GM12878 (cell line): Measurements from ENCODE around the gene MAD1L1. TPM values are rescaled to one million over a fixed set of nuclear protein-coding genes. Genes with fewer than 3 reads are reported as not detected.

Source experiments
- ETV6 ChIP-seq, 2 experiments: fragments of 450-650 bp in 1 of 2; IDR thresholded peaks in 1 of 2; conservative IDR thresholded peaks in 1 of 2; 2 replicates each; pipeline ENCODE4 v1.6.1; 2014; ENCODE audit warnings: antibody characterized with exemption in 1 of 2, borderline replicate concordance in 1 of 2, low read depth in 1 of 2, mild to moderate bottlenecking in 1 of 2, moderate library complexity in 1 of 2
- GATAD2B ChIP-seq: fragments of 450-650 bp; conservative IDR thresholded peaks from 2 replicates; pipeline ENCODE4 v1.6.1; 2017; ENCODE audit warnings: low read depth, mild to moderate bottlenecking, moderate library complexity
- HCFC1 ChIP-seq: fragments of 150-350 bp; IDR thresholded peaks from 2 replicates; pipeline ENCODE4 v1.6.1; 2014; ENCODE audit warnings: low read length
- NR2C2 ChIP-seq: IDR thresholded peaks from 2 replicates; pipeline ENCODE4 v1.6.1; 2011; ENCODE audit warnings: borderline replicate concordance, low read depth; ENCODE audit not compliant: control insufficient read depth, insufficient read length
- SREBF1 ChIP-seq: IDR thresholded peaks from 2 replicates; pipeline ENCODE4 v1.6.1; 2012; ENCODE audit warnings: mild to moderate bottlenecking, low read length
- SUZ12 ChIP-seq: fragments of 200-600 bp; sonication (generic); IDR thresholded peaks from one replicate; pipeline ENCODE4 v1.6.1; 2018; ENCODE audit warnings: antibody characterized with exemption, mild to moderate bottlenecking; ENCODE audit not compliant: unreplicated experiment
- TBL1XR1 ChIP-seq: IDR thresholded peaks from 2 replicates; pipeline ENCODE4 v1.6.1; 2012; ENCODE audit warnings: low read depth, low read length, improper control_type of control experiment
- ZZZ3 ChIP-seq: IDR thresholded peaks from 2 replicates; pipeline ENCODE4 v1.6.1; 2011; ENCODE audit warnings: low read depth; ENCODE audit not compliant: control insufficient read depth, insufficient read length
- polyA plus RNA-seq, 11 experiments: library from polyadenylated mRNA; depleted of rRNA in 4 of 11; unstranded in 6 of 11; stranded (reverse) in 5 of 11; fragments of >200 nt; fragmentation: Nextera tagmentation in 4 of 11; fragmentation: Illumina TruSeq in 1 of 11; extraction: Ambion mirVana in 4 of 11; extraction: Trizol in 1 of 11; gene quantifications; 1 replicate in 1 of 11; 2 replicates in 10 of 11; pipeline versions ENCODE4 v1.2.1 to v1.2.3, GENCODE V29; 2011 to 2016; ENCODE audit warnings: inconsistent platforms in 2 of 11, missing spikeins in 2 of 11, low read depth in 1 of 11
- total RNA-seq, 4 experiments: library from RNA; depleted of rRNA in 3 of 4; stranded (reverse); fragments of >200 nt in 3 of 4; fragmentation: Illumina TruSeq in 1 of 4; extraction: Trizol in 1 of 4; gene quantifications; 2 replicates each; pipeline versions ENCODE4 v1.2.1 to v1.2.3, GENCODE V29; 2013 to 2021
- TF ChIP-seq, protein P1 (sequence below): fragments of 450-650 bp; formaldehyde crosslinking; IDR thresholded peaks from 2 replicates; pipeline ENCODE4 v1.5.0; 2022; ENCODE audit warnings: mild to moderate bottlenecking, missing genetic modification characterization
- TF ChIP-seq, protein P2 (sequence below): fragments of 450-650 bp; conservative IDR thresholded peaks from 2 replicates; pipeline ENCODE4 v1.6.1; 2017; ENCODE audit warnings: mild to moderate bottlenecking, moderate library complexity
- TF ChIP-seq, protein P3 (sequence below): fragments of 450-650 bp; formaldehyde crosslinking; IDR thresholded peaks from 2 replicates; pipeline ENCODE4 v1.4.0; 2020; ENCODE audit warnings: mild to moderate bottlenecking, moderate library complexity
- TF ChIP-seq, protein P4 (sequence below): fragments of 450-650 bp; IDR thresholded peaks from 2 replicates; pipeline ENCODE4 v1.6.1; 2016; ENCODE audit warnings: mild to moderate bottlenecking
- TF ChIP-seq, protein P5 (sequence below): fragments of 450-650 bp; IDR thresholded peaks from 2 replicates; pipeline ENCODE4 v1.6.1; 2017; ENCODE audit warnings: mild to moderate bottlenecking, moderate library complexity

The MAD1L1 gene
- total and polyA plus RNA-seq, 10 of the 15 experiments (the other 5 are each of a cell fraction or from before 2014, with no cell fraction given) = 2.2 to 76.8 (median 38.3) TPM

DNA sequence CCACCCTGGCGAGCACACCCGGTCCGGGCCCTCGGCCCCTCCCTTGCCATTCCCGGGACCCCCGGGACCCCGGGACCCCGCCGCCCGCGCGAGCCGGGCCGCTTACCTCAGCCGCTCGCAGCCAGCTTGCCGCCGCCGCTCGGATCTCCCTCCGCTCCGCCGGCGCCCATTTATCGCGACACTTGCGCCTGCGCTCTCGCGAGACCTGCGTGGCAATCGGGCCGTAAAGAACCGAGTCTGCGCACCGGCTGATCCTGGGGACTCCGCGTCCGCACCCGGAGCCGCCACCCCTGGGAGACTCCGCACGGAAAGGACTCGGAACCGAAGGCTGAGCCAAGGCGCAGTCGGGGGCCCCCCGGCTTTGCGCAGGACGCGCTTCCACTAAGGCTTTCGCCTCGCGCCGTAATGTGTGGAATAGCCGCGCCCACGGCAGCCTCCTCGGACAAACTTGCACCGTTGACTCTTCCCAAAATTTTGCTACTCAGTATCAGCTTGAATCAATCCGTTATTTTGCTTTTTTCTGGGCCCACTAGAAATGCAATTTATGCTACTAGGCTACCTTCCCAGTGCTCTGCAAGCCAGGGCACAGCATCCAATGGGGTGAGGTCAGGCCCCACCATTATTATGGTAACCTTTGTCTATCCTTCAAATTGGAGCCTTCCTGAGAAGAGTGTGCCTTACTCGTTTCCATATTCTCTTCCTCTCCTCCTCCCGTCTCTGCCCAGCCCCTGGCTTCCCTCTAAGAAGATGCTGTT lies at the start of gene MAD1L1 (continued):
- TF ChIP-seq, protein P1, sequence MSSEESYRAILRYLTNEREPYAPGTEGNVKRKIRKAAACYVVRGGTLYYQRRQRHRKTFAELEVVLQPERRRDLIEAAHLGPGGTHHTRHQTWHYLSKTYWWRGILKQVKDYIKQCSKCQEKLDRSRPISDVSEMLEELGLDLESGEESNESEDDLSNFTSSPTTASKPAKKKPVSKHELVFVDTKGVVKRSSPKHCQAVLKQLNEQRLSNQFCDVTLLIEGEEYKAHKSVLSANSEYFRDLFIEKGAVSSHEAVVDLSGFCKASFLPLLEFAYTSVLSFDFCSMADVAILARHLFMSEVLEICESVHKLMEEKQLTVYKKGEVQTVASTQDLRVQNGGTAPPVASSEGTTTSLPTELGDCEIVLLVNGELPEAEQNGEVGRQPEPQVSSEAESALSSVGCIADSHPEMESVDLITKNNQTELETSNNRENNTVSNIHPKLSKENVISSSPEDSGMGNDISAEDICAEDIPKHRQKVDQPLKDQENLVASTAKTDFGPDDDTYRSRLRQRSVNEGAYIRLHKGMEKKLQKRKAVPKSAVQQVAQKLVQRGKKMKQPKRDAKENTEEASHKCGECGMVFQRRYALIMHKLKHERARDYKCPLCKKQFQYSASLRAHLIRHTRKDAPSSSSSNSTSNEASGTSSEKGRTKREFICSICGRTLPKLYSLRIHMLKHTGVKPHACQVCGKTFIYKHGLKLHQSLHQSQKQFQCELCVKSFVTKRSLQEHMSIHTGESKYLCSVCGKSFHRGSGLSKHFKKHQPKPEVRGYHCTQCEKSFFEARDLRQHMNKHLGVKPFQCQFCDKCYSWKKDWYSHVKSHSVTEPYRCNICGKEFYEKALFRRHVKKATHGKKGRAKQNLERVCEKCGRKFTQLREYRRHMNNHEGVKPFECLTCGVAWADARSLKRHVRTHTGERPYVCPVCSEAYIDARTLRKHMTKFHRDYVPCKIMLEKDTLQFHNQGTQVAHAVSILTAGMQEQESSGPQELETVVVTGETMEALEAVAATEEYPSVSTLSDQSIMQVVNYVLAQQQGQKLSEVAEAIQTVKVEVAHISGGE (CRISPR knock-in tag) = no peak
- no peak for TF ChIP-seq ETV6 (conservative IDR thresholded peaks at IDR 0.05 in 1 of 2, IDR thresholded peaks at IDR 0.05 in 1 of 2; ENCODE audit: borderline replicate concordance in 1 of 2, low read depth in 1 of 2)
- TF ChIP-seq GATAD2B = peak; percentile 76; the same call in 1 of the 2 replicates
- TF ChIP-seq NR2C2 = no peak
- TF ChIP-seq SREBF1 = no peak
- TF ChIP-seq ZZZ3 = no peak
- TF ChIP-seq, protein P2, sequence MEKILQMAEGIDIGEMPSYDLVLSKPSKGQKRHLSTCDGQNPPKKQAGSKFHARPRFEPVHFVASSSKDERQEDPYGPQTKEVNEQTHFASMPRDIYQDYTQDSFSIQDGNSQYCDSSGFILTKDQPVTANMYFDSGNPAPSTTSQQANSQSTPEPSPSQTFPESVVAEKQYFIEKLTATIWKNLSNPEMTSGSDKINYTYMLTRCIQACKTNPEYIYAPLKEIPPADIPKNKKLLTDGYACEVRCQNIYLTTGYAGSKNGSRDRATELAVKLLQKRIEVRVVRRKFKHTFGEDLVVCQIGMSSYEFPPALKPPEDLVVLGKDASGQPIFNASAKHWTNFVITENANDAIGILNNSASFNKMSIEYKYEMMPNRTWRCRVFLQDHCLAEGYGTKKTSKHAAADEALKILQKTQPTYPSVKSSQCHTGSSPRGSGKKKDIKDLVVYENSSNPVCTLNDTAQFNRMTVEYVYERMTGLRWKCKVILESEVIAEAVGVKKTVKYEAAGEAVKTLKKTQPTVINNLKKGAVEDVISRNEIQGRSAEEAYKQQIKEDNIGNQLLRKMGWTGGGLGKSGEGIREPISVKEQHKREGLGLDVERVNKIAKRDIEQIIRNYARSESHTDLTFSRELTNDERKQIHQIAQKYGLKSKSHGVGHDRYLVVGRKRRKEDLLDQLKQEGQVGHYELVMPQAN = peak; percentile 75
- TF ChIP-seq, protein P3, sequence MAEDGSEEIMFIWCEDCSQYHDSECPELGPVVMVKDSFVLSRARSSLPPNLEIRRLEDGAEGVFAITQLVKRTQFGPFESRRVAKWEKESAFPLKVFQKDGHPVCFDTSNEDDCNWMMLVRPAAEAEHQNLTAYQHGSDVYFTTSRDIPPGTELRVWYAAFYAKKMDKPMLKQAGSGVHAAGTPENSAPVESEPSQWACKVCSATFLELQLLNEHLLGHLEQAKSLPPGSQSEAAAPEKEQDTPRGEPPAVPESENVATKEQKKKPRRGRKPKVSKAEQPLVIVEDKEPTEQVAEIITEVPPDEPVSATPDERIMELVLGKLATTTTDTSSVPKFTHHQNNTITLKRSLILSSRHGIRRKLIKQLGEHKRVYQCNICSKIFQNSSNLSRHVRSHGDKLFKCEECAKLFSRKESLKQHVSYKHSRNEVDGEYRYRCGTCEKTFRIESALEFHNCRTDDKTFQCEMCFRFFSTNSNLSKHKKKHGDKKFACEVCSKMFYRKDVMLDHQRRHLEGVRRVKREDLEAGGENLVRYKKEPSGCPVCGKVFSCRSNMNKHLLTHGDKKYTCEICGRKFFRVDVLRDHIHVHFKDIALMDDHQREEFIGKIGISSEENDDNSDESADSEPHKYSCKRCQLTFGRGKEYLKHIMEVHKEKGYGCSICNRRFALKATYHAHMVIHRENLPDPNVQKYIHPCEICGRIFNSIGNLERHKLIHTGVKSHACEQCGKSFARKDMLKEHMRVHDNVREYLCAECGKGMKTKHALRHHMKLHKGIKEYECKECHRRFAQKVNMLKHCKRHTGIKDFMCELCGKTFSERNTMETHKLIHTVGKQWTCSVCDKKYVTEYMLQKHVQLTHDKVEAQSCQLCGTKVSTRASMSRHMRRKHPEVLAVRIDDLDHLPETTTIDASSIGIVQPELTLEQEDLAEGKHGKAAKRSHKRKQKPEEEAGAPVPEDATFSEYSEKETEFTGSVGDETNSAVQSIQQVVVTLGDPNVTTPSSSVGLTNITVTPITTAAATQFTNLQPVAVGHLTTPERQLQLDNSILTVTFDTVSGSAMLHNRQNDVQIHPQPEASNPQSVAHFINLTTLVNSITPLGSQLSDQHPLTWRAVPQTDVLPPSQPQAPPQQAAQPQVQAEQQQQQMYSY (CRISPR knock-in tag) = no peak
- TF ChIP-seq, protein P4, sequence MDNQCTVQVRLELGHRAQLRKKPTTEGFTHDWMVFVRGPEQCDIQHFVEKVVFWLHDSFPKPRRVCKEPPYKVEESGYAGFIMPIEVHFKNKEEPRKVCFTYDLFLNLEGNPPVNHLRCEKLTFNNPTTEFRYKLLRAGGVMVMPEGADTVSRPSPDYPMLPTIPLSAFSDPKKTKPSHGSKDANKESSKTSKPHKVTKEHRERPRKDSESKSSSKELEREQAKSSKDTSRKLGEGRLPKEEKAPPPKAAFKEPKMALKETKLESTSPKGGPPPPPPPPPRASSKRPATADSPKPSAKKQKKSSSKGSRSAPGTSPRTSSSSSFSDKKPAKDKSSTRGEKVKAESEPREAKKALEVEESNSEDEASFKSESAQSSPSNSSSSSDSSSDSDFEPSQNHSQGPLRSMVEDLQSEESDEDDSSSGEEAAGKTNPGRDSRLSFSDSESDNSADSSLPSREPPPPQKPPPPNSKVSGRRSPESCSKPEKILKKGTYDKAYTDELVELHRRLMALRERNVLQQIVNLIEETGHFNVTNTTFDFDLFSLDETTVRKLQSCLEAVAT = peak; percentile 51
- TF ChIP-seq, protein P5, sequence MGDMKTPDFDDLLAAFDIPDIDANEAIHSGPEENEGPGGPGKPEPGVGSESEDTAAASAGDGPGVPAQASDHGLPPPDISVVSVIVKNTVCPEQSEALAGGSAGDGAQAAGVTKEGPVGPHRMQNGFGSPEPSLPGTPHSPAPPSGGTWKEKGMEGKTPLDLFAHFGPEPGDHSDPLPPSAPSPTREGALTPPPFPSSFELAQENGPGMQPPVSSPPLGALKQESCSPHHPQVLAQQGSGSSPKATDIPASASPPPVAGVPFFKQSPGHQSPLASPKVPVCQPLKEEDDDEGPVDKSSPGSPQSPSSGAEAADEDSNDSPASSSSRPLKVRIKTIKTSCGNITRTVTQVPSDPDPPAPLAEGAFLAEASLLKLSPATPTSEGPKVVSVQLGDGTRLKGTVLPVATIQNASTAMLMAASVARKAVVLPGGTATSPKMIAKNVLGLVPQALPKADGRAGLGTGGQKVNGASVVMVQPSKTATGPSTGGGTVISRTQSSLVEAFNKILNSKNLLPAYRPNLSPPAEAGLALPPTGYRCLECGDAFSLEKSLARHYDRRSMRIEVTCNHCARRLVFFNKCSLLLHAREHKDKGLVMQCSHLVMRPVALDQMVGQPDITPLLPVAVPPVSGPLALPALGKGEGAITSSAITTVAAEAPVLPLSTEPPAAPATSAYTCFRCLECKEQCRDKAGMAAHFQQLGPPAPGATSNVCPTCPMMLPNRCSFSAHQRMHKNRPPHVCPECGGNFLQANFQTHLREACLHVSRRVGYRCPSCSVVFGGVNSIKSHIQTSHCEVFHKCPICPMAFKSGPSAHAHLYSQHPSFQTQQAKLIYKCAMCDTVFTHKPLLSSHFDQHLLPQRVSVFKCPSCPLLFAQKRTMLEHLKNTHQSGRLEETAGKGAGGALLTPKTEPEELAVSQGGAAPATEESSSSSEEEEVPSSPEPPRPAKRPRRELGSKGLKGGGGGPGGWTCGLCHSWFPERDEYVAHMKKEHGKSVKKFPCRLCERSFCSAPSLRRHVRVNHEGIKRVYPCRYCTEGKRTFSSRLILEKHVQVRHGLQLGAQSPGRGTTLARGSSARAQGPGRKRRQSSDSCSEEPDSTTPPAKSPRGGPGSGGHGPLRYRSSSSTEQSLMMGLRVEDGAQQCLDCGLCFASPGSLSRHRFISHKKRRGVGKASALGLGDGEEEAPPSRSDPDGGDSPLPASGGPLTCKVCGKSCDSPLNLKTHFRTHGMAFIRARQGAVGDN = peak; percentile 93
- TF ChIP-seq TBL1XR1 = no peak
- no peak for TF ChIP-seq SUZ12
- peak; percentile 43; the same call in 1 of the 2 replicates for TF ChIP-seq HCFC1
